NCI-H1417 treated with DMSO at 0.1 percent for 48 hours (cell line): Measurements from ENCODE around the gene SKAP1.

Experiments
- DNase-seq: peaks from one replicate; lab custom pipeline; 2025; lab: John Stamatoyannopoulos, UW

Gene SKAP1

GRCh38 chr17:48241770-48242497 is 188.1 kb downstream of the SKAP1 start:
- DNase-seq: no peak

- no peak for DNase-seq
Observed at GRCh38 chr17:48241131-48241591, 188.9 kb downstream of the SKAP1 start.

GRCh38 chr17:48240562-48241130 is 189.4 kb downstream of the SKAP1 start:
- no peak for DNase-seq

GRCh38 chr17:48240122-48240521 is 189.9 kb downstream of the SKAP1 start:
- DNase-seq: no peak

- no peak for DNase-seq
Observed at GRCh38 chr17:48239603-48239995, 190.4 kb downstream of the SKAP1 start.

GRCh38 chr17:48238933-48239602 is 190.9 kb downstream of the SKAP1 start:
- no peak for DNase-seq

- no peak for DNase-seq
Observed at GRCh38 chr17:48237456-48237855, 192.6 kb downstream of the SKAP1 start.

GRCh38 chr17:48236681-48237134 is 193.3 kb downstream of the SKAP1 start:
- no peak for DNase-seq

GRCh38 chr17:48234922-48235321 is 195.1 kb downstream of the SKAP1 start:
- no peak for DNase-seq

GRCh38 chr17:48231995-48232959 is 197.7 kb downstream of the SKAP1 start:
- DNase-seq: peak; percentile 37

GRCh38 chr17:48229936-48230335 is 200.1 kb downstream of the SKAP1 start:
- no peak for DNase-seq

- DNase-seq: no peak
Observed at GRCh38 chr17:48228720-48229119, 201.3 kb downstream of the SKAP1 start.

GRCh38 chr17:48225725-48226567 is 204.1 kb downstream of the SKAP1 start:
- no peak for DNase-seq

GRCh38 chr17:48223945-48224344 is 206.1 kb downstream of the SKAP1 start:
- no peak for DNase-seq

GRCh38 chr17:48219617-48220016 is 210.4 kb downstream of the SKAP1 start:
- no peak for DNase-seq

- peak; percentile 24 for DNase-seq
Observed at GRCh38 chr17:48215583-48216139, 214.4 kb downstream of the SKAP1 start.

- DNase-seq: peak; percentile 87
Observed at GRCh38 chr17:48213797-48214196, 216.2 kb downstream of the SKAP1 start.

GRCh38 chr17:48211787-48212186 is 218.2 kb downstream of the SKAP1 start:
- DNase-seq: no peak

GRCh38 chr17:48211011-48211410 is 219.0 kb downstream of the SKAP1 start:
- DNase-seq: no peak

GRCh38 chr17:48209973-48210372 is 220.0 kb downstream of the SKAP1 start:
- DNase-seq: no peak
